Superior temporal gyrus (tissue), 1 donor: ENCODE data around the gene TRNP1.
"Not testable (repeated sequence)": the region's sequence is repeated elsewhere in the genome, so short reads cannot be mapped to it uniquely, and the experiment has no call there.

ENCODE experiments used
- DNase-seq: peaks from one replicate; pipeline ENCODE4 v3.0.0-alpha.2; 2016; ENCODE audit errors: extremely low spot score

TRNP1 gene

GRCh38 chr1:26972390-26972789 is 21.1 kb upstream of the TRNP1 start:
- DNase-seq, result no peak

DNA sequence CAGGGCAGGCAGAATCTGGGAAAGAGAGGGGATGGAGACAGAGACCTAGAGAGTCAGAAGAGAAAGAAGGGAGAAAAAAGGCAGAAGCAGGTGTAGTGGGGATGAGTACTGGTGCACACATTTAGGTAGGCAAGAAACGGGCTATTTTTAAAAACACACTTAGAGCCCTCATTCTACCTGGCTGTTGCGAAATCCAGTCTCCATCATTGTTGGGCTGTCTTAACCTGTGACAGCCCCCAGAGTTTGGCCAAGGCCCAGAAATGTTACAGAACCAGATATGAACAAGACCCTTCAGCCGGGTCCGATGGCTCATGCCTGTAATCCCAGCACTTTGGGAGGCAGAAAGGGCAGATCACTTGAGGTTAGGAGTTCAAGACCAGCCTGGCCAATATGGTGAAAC is 20.7 kb upstream of the TRNP1 start:
- DNase-seq, result no peak

GRCh38 chr1:26976621-26977510 is 16.6 kb upstream of the TRNP1 start:
- DNase-seq, result no peak

GRCh38 chr1:26978901-26979300 is 14.6 kb upstream of the TRNP1 start:
- DNase-seq, result no peak

- no peak for DNase-seq
Measured at GRCh38 chr1:26981146-26981846, 12.2 kb upstream of the TRNP1 start.

- no peak for DNase-seq
Measured at GRCh38 chr1:26983863-26984262, 9.6 kb upstream of the TRNP1 start.

GRCh38 chr1:26984291-26984690 is 9.2 kb upstream of the TRNP1 start:
- no peak for DNase-seq

- no peak for DNase-seq
Measured at GRCh38 chr1:26986658-26987057, 6.8 kb upstream of the TRNP1 start.

GRCh38 chr1:26989403-26990109 is 3.9 kb upstream of the TRNP1 start:
- DNase-seq, result not testable (repeated sequence)

DNA sequence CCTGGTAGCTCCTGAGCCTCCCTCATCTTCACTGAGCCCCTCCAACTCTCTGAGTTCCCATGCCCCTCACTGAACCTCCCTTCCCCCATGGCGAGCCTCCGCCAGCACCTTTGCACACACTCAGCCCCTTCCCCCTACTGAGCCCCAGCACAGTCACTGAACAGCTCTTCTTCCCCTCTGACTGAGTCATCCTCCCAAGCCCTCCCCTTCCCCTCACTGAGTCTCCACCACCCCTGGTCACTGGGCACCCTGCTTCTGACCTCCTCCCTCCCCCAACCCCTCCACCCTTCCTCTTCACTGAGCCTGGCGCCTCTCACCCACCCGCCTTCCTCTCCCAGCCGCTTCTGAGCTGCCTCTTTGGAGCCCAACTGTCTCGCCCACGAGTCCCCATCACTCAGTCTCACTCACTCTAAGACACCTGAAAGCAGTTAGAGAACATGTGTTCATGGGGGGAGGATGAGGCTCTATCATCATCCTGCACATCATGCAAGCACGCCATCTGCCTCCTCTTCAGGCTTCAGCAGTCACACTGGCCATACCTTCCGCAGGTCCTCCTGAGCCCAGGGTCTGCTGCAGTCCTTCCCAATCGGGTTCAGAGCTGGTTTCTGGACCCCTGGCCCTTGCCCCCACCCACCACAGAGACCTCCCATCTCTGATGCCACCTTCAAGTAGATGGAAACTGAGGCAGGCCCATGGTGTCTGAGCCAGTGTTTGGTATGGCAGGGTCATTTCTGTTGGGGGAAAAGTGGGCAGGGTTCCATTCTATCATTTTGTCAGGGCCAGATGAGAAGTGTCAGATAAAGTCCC is 2.0 kb upstream of the TRNP1 start:
- DNase-seq, result no peak

- no peak for DNase-seq
Measured at GRCh38 chr1:26994020-26994786, 711 bp downstream of the TRNP1 start.

- DNase-seq, result no peak
Measured at GRCh38 chr1:26994787-26995517, 1.5 kb downstream of the TRNP1 start.

DNA sequence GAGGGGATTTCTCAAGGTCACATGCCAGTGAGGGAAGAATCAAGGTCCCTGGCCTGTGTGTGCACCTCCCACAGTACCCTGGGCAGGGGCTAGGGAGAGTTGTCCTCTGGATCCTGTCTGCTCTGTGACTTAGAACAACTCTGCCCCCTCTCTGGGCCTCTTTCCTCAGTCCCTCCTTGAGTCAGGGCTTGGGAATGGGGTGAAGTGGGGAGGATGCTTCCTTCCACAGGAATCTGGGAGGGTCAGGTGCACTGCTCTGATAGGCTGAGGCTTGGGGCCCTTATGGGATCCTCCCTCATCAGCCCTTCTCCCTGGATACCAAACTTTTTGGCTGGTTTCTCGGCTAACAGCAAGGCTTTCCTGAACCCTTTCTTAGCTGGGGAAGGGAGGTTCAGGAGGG is 2.5 kb downstream of the TRNP1 start:
- no peak for DNase-seq

GRCh38 chr1:26996665-26997064 is 3.2 kb downstream of the TRNP1 start:
- no peak for DNase-seq

GRCh38 chr1:26998429-26999300 is 5.2 kb downstream of the TRNP1 start:
- DNase-seq, result no peak

DNA sequence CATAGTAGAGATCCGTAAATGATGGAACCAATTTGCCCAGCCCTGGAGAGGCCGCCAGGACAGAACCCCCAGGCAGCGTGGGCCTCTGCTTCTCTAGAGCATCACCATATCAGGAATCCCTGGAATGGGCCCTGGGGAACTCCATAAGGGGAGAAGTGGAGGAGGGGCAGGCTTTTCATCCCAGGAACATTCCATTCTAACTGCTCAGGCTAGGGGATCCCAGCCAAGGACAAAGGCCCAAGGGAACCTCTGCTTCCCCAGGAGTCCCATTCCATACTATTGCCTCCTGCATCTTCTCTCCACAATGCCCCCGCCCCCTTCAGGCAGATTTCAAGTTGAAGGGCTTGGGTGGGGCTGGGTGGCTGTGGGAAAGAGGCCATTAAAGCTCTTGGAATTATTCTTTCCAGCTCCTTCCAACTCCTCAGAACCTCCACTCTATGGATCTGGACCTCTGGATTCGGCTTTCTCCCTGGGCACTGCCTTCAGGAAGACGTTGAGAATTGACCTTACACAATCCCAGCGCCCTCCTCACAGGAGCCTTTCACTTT is 6.0 kb downstream of the TRNP1 start:
- DNase-seq, result no peak

DNA sequence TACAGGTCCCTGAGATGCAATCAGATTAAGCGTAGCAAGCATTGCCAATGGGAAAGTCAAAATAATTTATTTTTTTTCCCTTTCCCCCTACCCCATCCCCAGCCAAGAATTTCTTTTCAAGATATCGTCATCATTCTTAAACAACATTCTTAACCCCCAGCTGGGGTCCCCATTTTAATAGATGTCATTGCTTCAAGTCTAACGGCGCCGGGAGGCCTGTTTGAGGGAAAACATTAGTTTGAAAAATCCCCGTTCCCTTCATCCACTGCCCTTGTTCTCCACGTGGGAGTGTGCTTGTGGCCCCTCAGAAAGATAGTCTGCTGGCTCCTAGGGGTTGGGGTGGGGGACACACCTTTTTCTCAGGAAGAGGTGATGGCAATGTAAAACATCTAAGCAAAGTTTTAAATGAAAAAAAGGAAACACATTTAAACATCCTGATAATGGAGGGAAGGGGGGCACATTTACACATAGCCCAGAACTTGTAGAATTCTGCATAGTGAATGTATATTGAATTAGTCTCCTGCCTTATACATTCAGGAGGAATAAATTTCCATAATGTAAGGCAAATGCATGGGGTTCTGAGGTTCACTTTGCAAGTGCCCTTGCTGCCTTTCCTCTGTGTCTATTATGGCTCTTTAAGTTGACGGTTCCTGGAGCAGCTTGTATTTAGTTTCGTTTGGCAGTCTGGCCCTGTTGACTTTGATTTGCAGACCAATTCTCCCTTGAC is 6.8 kb downstream of the TRNP1 start:
- no peak for DNase-seq

GRCh38 chr1:27000817-27001460 is 7.4 kb downstream of the TRNP1 start:
- no peak for DNase-seq
